Astrocyte (in vitro differentiated cells and primary cell): Measurements from ENCODE around the gene SLC29A1. TPM values are rescaled to one million over a fixed set of nuclear protein-coding genes. Genes with fewer than 3 reads are reported as not detected.
A peak's percentile ranks its signal among the peaks of the same experiment; 100 is the strongest.

ENCODE experiments used
- DNase-seq: peaks from one replicate; pipeline ENCODE4 v3.0.0-alpha.2; 2010; ENCODE audit warnings: low read depth
- FAIRE-seq: peaks from 2 replicates; lab custom pipeline; 2011; peaks lifted over from hg19 to GRCh38; lab: Jason Lieb, UNC
- H2AFZ ChIP-seq: 2 replicates; pipeline ENCODE4 v1.6.0; 2012; ENCODE audit warnings: low read depth, low read length, inconsistent platforms
- H3K27ac ChIP-seq: 2 replicates; pipeline ENCODE4 v1.5.1; 2011; ENCODE audit warnings: low read depth, low read length, inconsistent platforms
- H3K27me3 ChIP-seq: 2 replicates; pipeline ENCODE4 v1.6.0; 2011; ENCODE audit warnings: low read length, inconsistent platforms; ENCODE audit not compliant: insufficient read depth
- H3K36me3 ChIP-seq: 2 replicates; pipeline ENCODE4 v1.5.1; 2011; ENCODE audit warnings: low read length, inconsistent platforms; ENCODE audit not compliant: insufficient read depth
- H3K4me1 ChIP-seq: 2 replicates; pipeline ENCODE4 v1.5.1; 2011; ENCODE audit warnings: low read length, inconsistent platforms; ENCODE audit not compliant: insufficient read depth
- H3K4me2 ChIP-seq: 2 replicates; pipeline ENCODE4 v1.6.0; 2012; ENCODE audit warnings: low read length, inconsistent platforms
- H3K4me3 ChIP-seq: 2 replicates; pipeline ENCODE4 v1.5.1; 2011; ENCODE audit warnings: low read depth, mild to moderate bottlenecking, low read length, inconsistent platforms; ENCODE audit not compliant: insufficient read depth
- H3K79me2 ChIP-seq: 2 replicates; pipeline ENCODE4 v1.6.0; 2012; ENCODE audit warnings: mild to moderate bottlenecking, low read length, inconsistent platforms; ENCODE audit not compliant: insufficient read depth
- H3K9ac ChIP-seq: 2 replicates; pipeline ENCODE4 v1.6.0; 2012; ENCODE audit warnings: mild to moderate bottlenecking, low read length, inconsistent platforms
- H3K9me3 ChIP-seq: 2 replicates; pipeline ENCODE4 v1.5.1; 2012; ENCODE audit warnings: low read depth, mild to moderate bottlenecking, low read length, inconsistent platforms; ENCODE audit not compliant: insufficient read depth
- H4K20me1 ChIP-seq: 2 replicates; pipeline ENCODE4 v1.6.0; 2012; ENCODE audit warnings: low read length, inconsistent platforms; ENCODE audit not compliant: insufficient read depth
- H3K27ac Mint-ChIP-seq: one replicate; pipeline ENCODE4 v1.8.0; 2021; ENCODE audit warnings: mild to moderate bottlenecking, mixed read lengths; ENCODE audit not compliant: unreplicated experiment
- H3K27me3 Mint-ChIP-seq: one replicate; pipeline ENCODE4 v1.8.0; 2021; ENCODE audit warnings: low read depth, mixed read lengths; ENCODE audit not compliant: unreplicated experiment
- H3K36me3 Mint-ChIP-seq: one replicate; pipeline ENCODE4 v1.8.0; 2021; ENCODE audit warnings: low read depth, mixed read lengths; ENCODE audit not compliant: unreplicated experiment
- H3K4me1 Mint-ChIP-seq: one replicate; pipeline ENCODE4 v1.8.0; 2021; ENCODE audit warnings: low read depth, mixed read lengths; ENCODE audit not compliant: unreplicated experiment
- H3K4me3 Mint-ChIP-seq: one replicate; pipeline ENCODE4 v1.8.0; 2021; ENCODE audit warnings: mild to moderate bottlenecking, moderate library complexity, mixed read lengths; ENCODE audit not compliant: unreplicated experiment
- H3K9me3 Mint-ChIP-seq: one replicate; pipeline ENCODE4 v1.8.0; 2021; ENCODE audit warnings: mild to moderate bottlenecking, mixed read lengths; ENCODE audit not compliant: unreplicated experiment
- EZH2 ChIP-seq: IDR thresholded peaks from 2 replicates; pipeline ENCODE4 v1.6.1; 2012; ENCODE audit warnings: mild to moderate bottlenecking, low read length, inconsistent platforms; ENCODE audit not compliant: insufficient read depth
- total RNA-seq: library from RNA; stranded (reverse); gene quantifications from 2 replicates; pipeline ENCODE4 v1.2.1, GENCODE V29; 2021
- TF ChIP-seq, protein P1 (sequence below): IDR thresholded peaks from 2 replicates; pipeline ENCODE4 v1.5.1; 2011; ENCODE audit warnings: low read depth, mild to moderate bottlenecking, inconsistent platforms, low read length, moderate library complexity; ENCODE audit not compliant: insufficient read depth

The SLC29A1 gene
- total RNA-seq, 1 donor from 2014 or later, result 15.3 TPM

DNA sequence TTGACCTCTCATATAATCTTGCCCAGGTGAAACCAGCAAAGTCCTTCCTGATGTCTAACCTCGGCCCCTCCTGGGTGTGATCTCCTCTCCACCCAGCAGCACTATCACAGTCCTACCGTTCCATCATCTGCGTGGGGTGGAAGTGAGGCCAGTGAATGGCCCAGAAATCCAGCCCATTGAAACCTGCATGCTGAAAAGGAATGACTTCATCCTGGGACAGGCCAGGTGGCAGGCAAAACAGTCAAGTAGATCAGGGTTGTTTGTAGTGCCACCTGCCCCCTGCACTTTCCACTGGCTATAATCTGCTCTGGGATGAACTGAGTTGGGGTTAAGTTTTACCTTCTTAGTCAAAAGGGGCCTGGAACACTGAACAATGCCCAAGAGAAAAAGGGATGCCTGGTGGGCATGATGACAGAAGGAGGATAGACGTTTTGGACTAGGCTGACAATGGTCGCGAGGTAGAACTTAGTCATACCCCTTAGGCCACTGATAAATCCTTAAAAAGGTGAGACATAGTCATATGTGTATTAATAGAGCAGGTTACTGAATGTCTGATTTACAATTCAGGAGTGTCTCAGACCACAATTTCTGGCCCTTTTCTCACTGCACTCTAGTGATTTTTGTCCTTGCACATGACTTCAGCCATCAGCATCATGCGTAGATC, 15.4 kb downstream of the SLC29A1 start:
- H3K79me2 ChIP-seq, result no peaks in the 10 kb centered on the region
- Mint-ChIP-seq H3K4me1 (peaks cover 29% of the 10 kb centered on the region), H3K4me3 (peak overlapping the region; percentile 3), H3K36me3 (no peaks in the 10 kb centered on the region), H3K27me3 (peaks cover 3% of the 10 kb centered on the region), H3K9me3 (no peaks in the 10 kb centered on the region), H3K27ac (peak overlapping the region; percentile 43)
- DNase-seq (no peak), FAIRE-seq (no peak)
- no peak overlapping the region for H3K4me2 ChIP-seq
- TF ChIP-seq EZH2, result no peak
- TF ChIP-seq, protein P1, sequence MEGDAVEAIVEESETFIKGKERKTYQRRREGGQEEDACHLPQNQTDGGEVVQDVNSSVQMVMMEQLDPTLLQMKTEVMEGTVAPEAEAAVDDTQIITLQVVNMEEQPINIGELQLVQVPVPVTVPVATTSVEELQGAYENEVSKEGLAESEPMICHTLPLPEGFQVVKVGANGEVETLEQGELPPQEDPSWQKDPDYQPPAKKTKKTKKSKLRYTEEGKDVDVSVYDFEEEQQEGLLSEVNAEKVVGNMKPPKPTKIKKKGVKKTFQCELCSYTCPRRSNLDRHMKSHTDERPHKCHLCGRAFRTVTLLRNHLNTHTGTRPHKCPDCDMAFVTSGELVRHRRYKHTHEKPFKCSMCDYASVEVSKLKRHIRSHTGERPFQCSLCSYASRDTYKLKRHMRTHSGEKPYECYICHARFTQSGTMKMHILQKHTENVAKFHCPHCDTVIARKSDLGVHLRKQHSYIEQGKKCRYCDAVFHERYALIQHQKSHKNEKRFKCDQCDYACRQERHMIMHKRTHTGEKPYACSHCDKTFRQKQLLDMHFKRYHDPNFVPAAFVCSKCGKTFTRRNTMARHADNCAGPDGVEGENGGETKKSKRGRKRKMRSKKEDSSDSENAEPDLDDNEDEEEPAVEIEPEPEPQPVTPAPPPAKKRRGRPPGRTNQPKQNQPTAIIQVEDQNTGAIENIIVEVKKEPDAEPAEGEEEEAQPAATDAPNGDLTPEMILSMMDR, result no peak
- H3K9me3 ChIP-seq, result no peaks in the 10 kb centered on the region
- no peaks in the 10 kb centered on the region for H3K36me3 ChIP-seq
- H4K20me1 ChIP-seq, result no peaks in the 10 kb centered on the region
- no peak overlapping the region for H3K27ac ChIP-seq
- no peak overlapping the region for H3K4me3 ChIP-seq
- peaks cover 32% of the 10 kb centered on the region for H3K4me1 ChIP-seq
- no peak overlapping the region for H2AFZ ChIP-seq
- H3K27me3 ChIP-seq, result no peaks in the 10 kb centered on the region
- no peak overlapping the region for H3K9ac ChIP-seq

DNA sequence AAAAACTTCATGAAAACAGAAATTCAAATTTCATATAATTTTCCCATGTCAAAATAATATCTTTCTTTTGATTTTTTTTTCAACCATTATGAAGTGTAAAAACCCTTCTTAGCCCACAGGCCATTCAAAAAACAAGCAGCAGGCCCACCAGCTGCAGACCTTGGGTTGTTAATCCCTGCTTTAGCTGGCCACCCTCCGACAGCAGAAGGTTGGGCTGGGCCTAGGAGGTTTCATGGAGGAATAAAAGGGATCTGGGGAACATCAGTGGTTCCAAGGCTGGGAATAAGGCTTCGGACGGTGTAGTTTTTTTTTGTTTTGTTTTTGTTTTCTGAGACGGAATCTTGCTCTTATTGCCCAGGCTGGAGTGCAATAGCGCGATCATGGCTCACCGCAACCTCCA, 19.9 kb downstream of the SLC29A1 start:
- Histone ChIP-seq H3K4me2 (no peak overlapping the region), H4K20me1 (peaks cover 14% of the 10 kb centered on the region), H3K79me2 (peaks cover 19% of the 10 kb centered on the region), H3K27ac (no peak overlapping the region), H2AFZ (no peak overlapping the region), H3K4me3 (no peak overlapping the region), H3K36me3 (peaks cover 3% of the 10 kb centered on the region), H3K9ac (no peak overlapping the region), H3K27me3 (no peaks in the 10 kb centered on the region), H3K4me1 (peaks cover 6% of the 10 kb centered on the region), H3K9me3 (no peaks in the 10 kb centered on the region)
- peaks cover 3% of the 10 kb centered on the region for H3K4me1 Mint-ChIP-seq
- peaks cover 3% of the 10 kb centered on the region for H3K9me3 Mint-ChIP-seq
- no peak for FAIRE-seq
- H3K27me3 Mint-ChIP-seq, result peaks cover 3% of the 10 kb centered on the region
- TF ChIP-seq, protein P1, result no peak
- TF ChIP-seq EZH2, result no peak
- DNase-seq, result no peak
- H3K36me3 Mint-ChIP-seq, result peaks cover 5% of the 10 kb centered on the region
- H3K4me3 Mint-ChIP-seq, result no peak overlapping the region
- no peak overlapping the region for H3K27ac Mint-ChIP-seq

DNA sequence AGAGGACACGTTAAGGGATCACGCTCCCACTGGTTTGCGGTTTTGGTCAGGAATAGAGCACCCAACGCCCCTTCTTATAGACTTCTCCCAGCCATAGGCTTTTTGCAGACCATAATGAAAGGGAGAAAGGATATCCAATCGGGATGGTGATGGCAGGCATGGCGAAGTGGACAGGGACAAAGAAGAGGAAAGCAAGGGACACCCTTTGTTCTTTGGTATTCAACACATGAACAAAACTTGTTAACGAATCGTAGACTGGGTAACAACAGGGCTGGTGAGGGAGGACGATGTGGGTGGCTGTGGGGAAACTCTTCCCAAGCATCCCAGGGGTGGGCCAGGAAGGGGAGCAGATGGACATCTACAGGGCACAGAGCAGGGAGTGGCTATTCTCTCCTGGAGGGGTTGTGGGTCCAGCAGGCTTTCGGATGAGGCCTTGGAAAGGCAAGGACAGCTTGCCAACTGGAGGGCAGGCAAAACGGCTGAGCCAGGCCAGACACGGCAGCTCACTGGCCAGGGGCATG, 22.1 kb downstream of the SLC29A1 start:
- DNase-seq, result no peak
- no peak overlapping the region for H3K27ac ChIP-seq
- peaks cover 21% of the 10 kb centered on the region for H3K4me1 Mint-ChIP-seq
- H3K4me3 Mint-ChIP-seq, result peak overlapping the region; percentile 98
- H3K36me3 Mint-ChIP-seq, result peaks cover 21% of the 10 kb centered on the region
- TF ChIP-seq, protein P1, result no peak
- TF ChIP-seq EZH2, result no peak
- peaks cover 3% of the 10 kb centered on the region for H3K9me3 Mint-ChIP-seq
- no peak for FAIRE-seq
- H3K27ac Mint-ChIP-seq, result peak overlapping the region; percentile 43
- no peaks in the 10 kb centered on the region for H3K27me3 Mint-ChIP-seq
- no peaks in the 10 kb centered on the region for H3K27me3 ChIP-seq
- peaks cover 40% of the 10 kb centered on the region for H3K79me2 ChIP-seq
- H3K4me1 ChIP-seq, result peaks cover 17% of the 10 kb centered on the region
- peaks cover 36% of the 10 kb centered on the region for H4K20me1 ChIP-seq
- H3K4me3 ChIP-seq, result peak overlapping the region; percentile 100
- H3K4me2 ChIP-seq, result peak overlapping the region; percentile 93
- no peaks in the 10 kb centered on the region for H3K9me3 ChIP-seq
- H3K36me3 ChIP-seq, result peaks cover 24% of the 10 kb centered on the region
- peak overlapping the region; percentile 100 for H3K9ac ChIP-seq
- H2AFZ ChIP-seq, result peak overlapping the region; percentile 93
